ENCODE data around the gene AKAP1.

GRCh38 chr17:57078274-57078673 is 6.8 kb upstream of the AKAP1 start:
- TF ChIP-seq POLR2A (conservative IDR thresholded peaks at IDR 0.05), result no peak
- TF ChIP-seq EGR1 (conservative IDR thresholded peaks at IDR 0.05), result no peak
- TF ChIP-seq CREB1 (IDR thresholded peaks at IDR 0.05), result no peak
- no peak for TF ChIP-seq CREB1 (CRISPR knock-in tag; IDR thresholded peaks at IDR 0.05)

Measured in K562 (cell line).